Measurements from ENCODE around the gene NME4.

DNA sequence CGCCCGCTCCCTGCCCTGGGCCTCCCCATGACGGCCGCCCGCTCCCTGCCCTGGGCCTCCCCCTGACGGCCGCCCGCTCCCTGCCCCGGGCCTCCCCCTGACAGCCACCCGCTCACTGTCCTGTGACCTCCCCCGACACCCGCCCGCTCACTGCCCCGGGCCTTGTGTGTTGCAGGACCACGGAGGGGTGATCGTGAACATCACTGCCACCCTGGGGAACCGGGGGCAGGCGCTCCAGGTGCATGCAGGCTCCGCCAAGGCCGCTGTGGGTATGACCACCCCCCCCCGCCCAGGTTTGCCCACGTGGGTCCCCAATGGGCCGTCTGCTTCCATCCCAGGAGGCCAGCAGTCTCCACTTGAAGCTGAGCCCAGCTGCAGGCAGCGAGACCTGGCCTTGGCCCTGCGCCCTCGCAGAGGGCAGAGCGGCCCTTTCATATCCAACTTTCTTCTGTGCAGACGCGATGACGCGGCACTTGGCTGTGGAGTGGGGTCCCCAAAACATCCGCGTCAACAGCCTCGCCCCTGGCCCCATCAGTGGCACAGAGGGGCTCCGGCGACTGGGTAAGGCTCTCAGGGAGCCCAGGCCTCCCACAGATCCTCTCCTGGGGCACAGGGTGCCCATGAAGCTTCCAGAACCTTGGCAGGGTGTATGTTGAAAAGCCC lies 13.6 kb downstream of the NME4 start:
- TF ChIP-seq, protein P1, sequence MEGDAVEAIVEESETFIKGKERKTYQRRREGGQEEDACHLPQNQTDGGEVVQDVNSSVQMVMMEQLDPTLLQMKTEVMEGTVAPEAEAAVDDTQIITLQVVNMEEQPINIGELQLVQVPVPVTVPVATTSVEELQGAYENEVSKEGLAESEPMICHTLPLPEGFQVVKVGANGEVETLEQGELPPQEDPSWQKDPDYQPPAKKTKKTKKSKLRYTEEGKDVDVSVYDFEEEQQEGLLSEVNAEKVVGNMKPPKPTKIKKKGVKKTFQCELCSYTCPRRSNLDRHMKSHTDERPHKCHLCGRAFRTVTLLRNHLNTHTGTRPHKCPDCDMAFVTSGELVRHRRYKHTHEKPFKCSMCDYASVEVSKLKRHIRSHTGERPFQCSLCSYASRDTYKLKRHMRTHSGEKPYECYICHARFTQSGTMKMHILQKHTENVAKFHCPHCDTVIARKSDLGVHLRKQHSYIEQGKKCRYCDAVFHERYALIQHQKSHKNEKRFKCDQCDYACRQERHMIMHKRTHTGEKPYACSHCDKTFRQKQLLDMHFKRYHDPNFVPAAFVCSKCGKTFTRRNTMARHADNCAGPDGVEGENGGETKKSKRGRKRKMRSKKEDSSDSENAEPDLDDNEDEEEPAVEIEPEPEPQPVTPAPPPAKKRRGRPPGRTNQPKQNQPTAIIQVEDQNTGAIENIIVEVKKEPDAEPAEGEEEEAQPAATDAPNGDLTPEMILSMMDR (IDR thresholded peaks at IDR 0.05; ENCODE audit: low read length): no peak
- TF ChIP-seq EZH2 (IDR thresholded peaks at IDR 0.05; ENCODE audit: borderline replicate concordance, low read length): no peak

Measured in OCI-LY1 (cell line).